ENCODE measurements around the gene DRGX.

DNA sequence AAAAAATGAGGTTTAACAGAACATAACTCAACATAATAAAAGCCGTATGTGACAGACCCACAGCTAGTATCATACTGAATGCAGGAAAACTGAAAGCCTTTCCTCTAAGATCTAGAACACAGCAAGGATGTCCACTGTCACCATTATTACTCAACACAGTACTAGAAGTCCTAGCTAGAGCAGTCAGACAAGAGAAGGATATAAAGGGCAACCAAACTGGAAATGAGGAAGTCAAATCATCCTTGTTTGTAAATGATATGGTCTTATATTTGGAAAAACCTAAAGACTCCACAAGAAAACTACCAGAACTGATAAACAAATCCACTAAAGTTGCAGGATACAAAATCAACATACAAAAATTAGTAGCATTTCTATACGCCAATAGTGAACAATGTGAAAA is 51.0 kb downstream of the DRGX start:
- TF ChIP-seq EP300 (IDR thresholded peaks at IDR 0.05) (no peak), POLR2A (IDR thresholded peaks at IDR 0.05) (no peak)

All from tibial nerve (tissue), 3 donors.